Dermis lymphatic vessel endothelial cell (primary cell): ENCODE results near the gene SLC10A4. TPM values are rescaled to one million over a fixed set of nuclear protein-coding genes. Genes with fewer than 3 reads are reported as not detected.

Source experiments
- total RNA-seq: library from RNA; depleted of rRNA; stranded (reverse); fragments of >200 nt; gene quantifications from 2 replicates; pipeline ENCODE4 v1.2.1, GENCODE V29; 2014

The SLC10A4 gene, protein sequence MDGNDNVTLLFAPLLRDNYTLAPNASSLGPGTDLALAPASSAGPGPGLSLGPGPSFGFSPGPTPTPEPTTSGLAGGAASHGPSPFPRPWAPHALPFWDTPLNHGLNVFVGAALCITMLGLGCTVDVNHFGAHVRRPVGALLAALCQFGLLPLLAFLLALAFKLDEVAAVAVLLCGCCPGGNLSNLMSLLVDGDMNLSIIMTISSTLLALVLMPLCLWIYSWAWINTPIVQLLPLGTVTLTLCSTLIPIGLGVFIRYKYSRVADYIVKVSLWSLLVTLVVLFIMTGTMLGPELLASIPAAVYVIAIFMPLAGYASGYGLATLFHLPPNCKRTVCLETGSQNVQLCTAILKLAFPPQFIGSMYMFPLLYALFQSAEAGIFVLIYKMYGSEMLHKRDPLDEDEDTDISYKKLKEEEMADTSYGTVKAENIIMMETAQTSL
- total RNA-seq = 0.09 and 0.11 TPM in 2 replicates

DNA sequence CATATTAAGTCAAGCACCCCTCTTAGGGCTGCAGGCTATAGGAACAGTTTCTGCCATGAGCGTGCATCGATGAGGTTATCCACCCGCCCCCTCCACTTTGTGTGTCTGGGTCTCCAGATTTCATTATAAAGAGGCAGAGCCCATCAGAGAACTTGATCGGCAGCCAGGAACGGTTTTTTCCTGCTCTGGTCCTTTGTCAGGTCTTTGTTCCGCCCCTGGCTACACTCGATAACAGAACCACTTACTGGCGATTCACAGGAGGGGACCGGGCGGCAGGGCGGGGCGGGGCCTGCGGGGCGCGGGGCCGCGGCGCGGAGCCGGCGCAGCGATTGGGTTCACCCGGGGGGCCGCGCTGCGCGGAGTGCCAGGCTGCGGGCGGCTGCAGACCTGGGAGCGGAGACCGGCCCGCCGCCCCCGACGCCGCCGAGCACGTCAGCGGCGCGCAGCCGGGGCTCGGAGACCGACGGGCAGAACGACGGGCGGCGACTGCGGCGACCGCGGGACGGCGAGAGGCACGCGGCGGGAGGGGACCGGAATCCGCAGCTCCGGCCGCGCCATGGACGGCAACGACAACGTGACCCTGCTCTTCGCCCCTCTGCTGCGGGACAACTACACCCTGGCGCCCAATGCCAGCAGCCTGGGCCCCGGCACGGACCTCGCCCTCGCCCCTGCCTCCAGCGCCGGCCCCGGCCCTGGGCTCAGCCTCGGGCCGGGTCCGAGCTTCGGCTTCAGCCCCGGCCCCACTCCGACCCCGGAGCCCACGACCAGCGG, at the start of gene SLC10A4:
SLC10A4 (plus strand) TSS at position 338 of the 771 bp plus-strand sequence; CDS start at position 557, 219 bp downstream.

DNA sequence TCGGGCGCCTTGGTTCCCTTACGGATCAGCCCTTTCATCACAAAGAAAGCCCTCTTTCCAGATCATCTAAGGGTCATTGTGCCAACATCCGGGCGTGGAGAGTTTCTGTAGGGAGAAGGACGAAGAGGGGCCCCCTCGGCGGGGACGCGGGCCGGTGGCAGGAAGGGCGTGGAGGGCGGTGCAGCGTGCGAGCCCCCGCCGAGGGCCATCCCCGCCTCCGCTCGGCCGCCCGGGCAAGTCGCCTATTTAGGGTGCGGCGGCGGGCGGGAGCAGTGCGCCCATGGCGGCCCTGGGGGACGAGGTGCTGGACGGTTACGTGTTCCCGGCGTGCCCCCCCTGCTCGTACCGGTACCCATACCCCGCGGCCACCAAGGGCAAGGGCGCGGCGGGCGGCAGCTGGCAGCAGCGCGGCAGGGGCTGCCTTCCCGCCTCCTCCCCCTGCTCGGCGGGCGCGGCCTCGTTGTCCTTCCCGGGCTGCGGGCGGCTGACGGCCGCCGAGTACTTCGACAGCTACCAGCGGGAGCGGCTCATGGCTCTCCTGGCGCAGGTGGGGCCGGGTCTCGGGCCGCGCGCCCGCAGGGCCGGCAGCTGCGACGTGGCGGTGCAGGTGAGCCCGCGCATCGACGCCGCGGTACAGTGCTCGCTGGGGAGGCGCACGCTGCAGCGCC, 7.0 kb downstream of the SLC10A4 start, which contains the start of gene ZAR1:
ZAR1 (plus strand) TSS at position 241 of the 668 bp plus-strand sequence; CDS start at position 281, 40 bp downstream.

Other genes with a start within 250 kb of the SLC10A4 start
- 0.95 and 1.6 TPM in 2 replicates for gene TEC, start 213.5 kb upstream of the SLC10A4 start, total RNA-seq
- 20.6 and 20.7 TPM in 2 replicates for gene SLAIN2, start 141.8 kb upstream of the SLC10A4 start, total RNA-seq
- not detected in 2 replicates for gene ZAR1, start 6.9 kb downstream of the SLC10A4 start, total RNA-seq